ENCODE measurements around the gene GLRX3. TPM values are rescaled to one million over a fixed set of nuclear protein-coding genes. Genes with fewer than 3 reads are reported as not detected.

The GLRX3 gene
- total RNA-seq, 4 donors from 2014 or later: 36.0 to 54.2 (median 43.4) TPM

GRCh38 chr10:130138479-130138866 is 2.3 kb downstream of the GLRX3 start:
- ATAC-seq (ENCODE audit: low FRiP score) (no peak), DNase-seq (ENCODE audit: low spot score) (no peak)
- TF ChIP-seq CTCF (IDR thresholded peaks at IDR 0.05): no peak

GRCh38 chr10:130140425-130140824 is 4.2 kb downstream of the GLRX3 start:
- ATAC-seq (ENCODE audit: low FRiP score): no peak
- DNase-seq (ENCODE audit: low spot score): no peak
- TF ChIP-seq CTCF (IDR thresholded peaks at IDR 0.05): no peak

- TF ChIP-seq CTCF (IDR thresholded peaks at IDR 0.05): no peak
- ATAC-seq (ENCODE audit: low FRiP score) (no peak), DNase-seq (ENCODE audit: low spot score) (no peak)
These were observed 4.8 kb downstream of the GLRX3 start for GRCh38 chr10:130141038-130141437.

GRCh38 chr10:130141460-130141859 is 5.3 kb downstream of the GLRX3 start:
- DNase-seq (ENCODE audit: low spot score): no peak
- ATAC-seq (ENCODE audit: low FRiP score): no peak
- TF ChIP-seq CTCF (IDR thresholded peaks at IDR 0.05): no peak

- no peak for TF ChIP-seq CTCF (IDR thresholded peaks at IDR 0.05)
- DNase-seq (ENCODE audit: low spot score) (no peak), ATAC-seq (ENCODE audit: low FRiP score) (no peak)
These were observed 5.7 kb downstream of the GLRX3 start for GRCh38 chr10:130141878-130142277.

GRCh38 chr10:130146042-130146441 is 9.9 kb downstream of the GLRX3 start:
- no peak for TF ChIP-seq CTCF (IDR thresholded peaks at IDR 0.05)
- DNase-seq (ENCODE audit: low spot score): no peak
- no peak for ATAC-seq (ENCODE audit: low FRiP score)

- DNase-seq (ENCODE audit: low spot score) (no peak), ATAC-seq (ENCODE audit: low FRiP score) (no peak)
- TF ChIP-seq CTCF (IDR thresholded peaks at IDR 0.05): no peak
These were observed 23.1 kb downstream of the GLRX3 start for GRCh38 chr10:130159192-130159794.
